AG10803 (cell line): ENCODE results near the gene SCN5A.
A peak's percentile ranks its signal among the peaks of the same experiment; 100 is the strongest.

ENCODE experiments used
- DNase-seq: peaks from one replicate; pipeline ENCODE4 v3.0.0; 2010; ENCODE audit warnings: low read depth
- H3K4me3 ChIP-seq: 2 replicates; pipeline ENCODE4 v1.5.1; 2011; ENCODE audit warnings: mild to moderate bottlenecking, low read length, control low read depth
- TF ChIP-seq, protein P1 (sequence below): conservative IDR thresholded peaks from 2 replicates; pipeline ENCODE4 v1.5.1; 2011; ENCODE audit warnings: mild to moderate bottlenecking, low read length, control low read depth, inconsistent platforms

Gene SCN5A

DNA sequence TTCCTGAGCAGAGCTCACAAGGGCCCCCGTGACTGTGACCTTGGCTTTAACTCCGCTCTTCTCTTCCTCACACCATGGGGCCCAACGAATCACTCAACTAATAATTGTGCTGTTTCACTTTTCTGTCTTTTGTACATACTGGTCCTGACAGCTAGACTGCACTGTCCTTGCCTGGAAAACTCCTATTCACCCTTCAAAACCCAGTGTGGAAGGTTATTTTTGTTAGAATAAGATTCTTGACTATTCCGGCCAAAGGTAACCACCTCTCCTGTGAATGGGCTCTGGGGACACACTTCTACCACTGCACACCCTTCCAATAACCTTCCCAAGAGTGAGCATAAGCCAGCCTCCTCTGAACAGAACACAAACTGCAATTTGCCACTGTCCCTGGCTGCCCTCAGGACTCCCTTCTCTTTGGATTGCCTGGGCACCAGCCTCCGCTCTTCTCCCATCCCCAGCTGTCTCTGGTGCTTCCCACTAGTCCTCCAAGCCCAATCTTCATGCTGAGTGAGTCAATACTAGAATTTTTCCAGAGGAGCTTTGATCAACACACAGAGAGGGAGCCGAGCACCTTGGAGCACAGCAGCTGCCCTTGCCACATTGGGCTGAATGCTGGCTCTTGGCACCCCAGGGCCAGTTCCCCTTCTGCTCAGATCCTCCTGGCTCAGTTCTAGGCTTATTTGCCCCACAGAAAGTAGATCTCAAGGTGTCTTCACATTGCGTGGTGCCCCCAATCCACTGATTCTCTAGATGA, 2.1 kb downstream of the SCN5A start:
- H3K4me3 ChIP-seq, result no peak overlapping the region
- DNase-seq, result no peak
- TF ChIP-seq, protein P1, sequence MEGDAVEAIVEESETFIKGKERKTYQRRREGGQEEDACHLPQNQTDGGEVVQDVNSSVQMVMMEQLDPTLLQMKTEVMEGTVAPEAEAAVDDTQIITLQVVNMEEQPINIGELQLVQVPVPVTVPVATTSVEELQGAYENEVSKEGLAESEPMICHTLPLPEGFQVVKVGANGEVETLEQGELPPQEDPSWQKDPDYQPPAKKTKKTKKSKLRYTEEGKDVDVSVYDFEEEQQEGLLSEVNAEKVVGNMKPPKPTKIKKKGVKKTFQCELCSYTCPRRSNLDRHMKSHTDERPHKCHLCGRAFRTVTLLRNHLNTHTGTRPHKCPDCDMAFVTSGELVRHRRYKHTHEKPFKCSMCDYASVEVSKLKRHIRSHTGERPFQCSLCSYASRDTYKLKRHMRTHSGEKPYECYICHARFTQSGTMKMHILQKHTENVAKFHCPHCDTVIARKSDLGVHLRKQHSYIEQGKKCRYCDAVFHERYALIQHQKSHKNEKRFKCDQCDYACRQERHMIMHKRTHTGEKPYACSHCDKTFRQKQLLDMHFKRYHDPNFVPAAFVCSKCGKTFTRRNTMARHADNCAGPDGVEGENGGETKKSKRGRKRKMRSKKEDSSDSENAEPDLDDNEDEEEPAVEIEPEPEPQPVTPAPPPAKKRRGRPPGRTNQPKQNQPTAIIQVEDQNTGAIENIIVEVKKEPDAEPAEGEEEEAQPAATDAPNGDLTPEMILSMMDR, result no peak

DNA sequence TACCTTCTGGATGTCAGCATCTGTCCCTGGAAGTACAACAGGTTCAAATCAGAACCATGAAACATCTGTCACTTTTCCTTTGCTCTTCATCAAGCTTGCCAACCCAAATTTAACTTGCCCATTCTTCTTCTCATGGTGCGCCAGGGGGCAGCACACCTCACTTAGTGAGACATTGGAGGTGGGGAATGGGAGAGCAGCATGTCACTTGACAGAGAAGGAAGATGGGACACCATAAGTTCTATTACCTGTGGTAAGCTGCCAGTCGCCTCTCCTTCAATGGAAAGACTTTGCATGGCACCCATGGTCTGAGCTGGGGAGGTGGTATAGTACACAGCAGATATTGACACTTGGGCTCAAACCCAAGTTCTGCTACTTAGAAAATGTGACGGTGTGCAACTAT, 2.9 kb downstream of the SCN5A start:
- TF ChIP-seq, protein P1, result peak; percentile 34
- peak; percentile 25 for DNase-seq
- H3K4me3 ChIP-seq, result no peak overlapping the region

DNA sequence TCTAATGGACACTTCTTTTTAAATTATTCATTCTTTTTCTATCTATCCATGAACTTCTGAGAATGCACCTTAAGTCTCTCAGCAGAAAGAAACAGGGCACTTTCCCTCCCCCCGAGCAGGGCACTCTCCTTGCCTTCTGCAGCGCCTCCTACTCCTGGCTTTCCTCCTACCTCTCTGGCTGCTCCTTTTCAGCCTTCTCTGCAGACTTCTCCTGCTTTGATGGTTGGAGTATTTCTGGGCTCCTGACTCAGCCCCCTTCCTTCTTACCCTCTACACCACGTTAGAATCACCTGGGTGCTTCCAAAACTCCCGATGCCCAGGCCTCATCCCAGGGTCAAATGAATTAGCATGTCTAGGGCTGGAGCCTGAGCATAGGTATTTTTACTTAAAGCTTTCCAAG, 3.4 kb downstream of the SCN5A start:
- TF ChIP-seq, protein P1, result no peak

DNA sequence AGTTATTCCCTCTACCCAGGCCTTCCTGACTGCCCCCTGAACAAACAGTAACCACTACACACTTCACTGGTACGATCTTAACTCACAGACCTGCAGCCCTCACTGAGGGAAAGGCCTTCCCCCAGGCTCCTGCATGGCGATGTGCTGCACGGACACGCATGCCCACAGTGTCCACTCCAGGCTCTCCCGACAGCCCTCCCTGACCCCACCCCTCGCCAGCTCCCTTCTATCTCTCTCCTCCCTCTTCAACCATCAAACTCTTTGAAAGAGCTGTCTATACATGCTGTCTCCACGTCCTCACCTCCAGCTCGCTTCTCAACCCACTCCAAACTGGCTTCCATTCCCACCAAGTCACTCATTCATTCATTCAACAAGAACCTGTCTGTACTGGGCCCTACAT, 3.9 kb downstream of the SCN5A start:
- DNase-seq, result no peak
- TF ChIP-seq, protein P1, result no peak
- H3K4me3 ChIP-seq, result no peak overlapping the region

More for the DNA sequence above, 3.4 kb downstream of the SCN5A start:
- no peak overlapping the region for H3K4me3 ChIP-seq
- DNase-seq, result no peak

DNA sequence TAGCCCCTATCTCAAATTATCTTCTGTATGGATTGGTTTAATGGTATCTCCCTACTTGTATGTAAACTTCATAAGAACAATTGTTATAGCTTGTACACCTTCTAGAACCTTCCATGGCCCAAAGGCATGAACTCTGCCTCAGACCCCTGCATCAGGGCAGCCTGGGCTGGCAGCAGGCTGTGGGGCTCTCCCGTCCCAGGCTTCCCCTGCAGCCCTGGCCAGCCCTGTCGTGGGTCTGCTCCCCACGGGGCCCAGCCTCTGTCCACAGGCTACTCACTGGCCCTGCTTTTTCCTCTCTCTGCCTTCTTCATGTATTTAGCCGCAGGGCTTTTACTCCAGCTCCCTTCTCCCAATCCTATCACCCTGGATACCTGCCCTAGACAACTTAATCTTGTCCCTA, 4.4 kb downstream of the SCN5A start:
- TF ChIP-seq, protein P1, result no peak
- H3K4me3 ChIP-seq, result no peak overlapping the region
- no peak for DNase-seq

DNA sequence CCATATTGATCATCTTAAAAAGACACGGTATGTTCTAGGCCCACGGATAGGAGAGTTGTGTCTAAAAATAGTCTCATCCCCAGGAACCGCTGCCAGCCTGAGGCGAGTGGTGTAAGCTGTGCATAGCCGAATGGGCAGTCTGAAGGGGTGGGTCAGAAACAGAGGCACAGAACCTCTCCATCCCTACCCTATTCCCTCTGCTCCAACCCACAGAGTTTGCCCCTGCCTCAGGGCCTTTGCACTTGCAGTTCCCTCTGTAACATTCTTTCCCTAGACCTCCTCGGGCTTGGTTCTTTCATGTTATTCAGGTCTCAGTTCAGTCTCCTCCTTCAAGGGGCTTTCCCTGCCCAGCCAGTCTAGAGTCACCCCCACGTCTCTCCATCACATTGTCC, 4.8 kb downstream of the SCN5A start:
- DNase-seq, result no peak
- H3K4me3 ChIP-seq, result no peak overlapping the region
- TF ChIP-seq, protein P1, result no peak

DNA sequence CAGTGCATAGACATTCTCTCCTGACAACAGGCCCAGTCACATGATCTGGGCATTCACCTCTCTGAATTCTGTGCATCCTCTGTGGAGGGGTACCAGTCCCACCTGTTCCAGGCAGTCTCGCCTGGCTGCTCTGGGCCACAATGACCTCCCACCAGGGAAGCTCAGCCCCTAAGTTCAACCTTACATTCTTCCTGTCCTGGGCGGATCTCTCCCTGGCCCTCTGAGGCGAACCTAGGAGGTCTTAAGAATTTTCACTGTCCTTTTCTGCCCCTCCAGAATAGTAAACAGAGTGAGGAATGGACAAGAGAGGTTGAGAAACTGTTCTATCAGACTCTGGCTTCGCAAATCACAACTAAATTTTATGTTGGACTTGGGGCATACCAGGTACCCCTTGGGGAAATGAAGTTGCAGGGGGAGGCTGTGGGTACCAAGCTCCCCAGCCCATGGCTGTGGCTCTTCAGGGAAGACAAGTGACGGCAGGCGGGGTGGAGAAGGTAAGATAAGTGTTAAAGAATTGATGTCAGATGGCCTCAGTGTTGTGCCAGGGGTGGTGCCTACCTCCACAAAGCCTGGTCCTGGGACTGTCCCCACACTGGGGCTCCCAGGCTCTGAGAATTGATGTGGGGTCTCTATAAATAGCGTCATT, 5.3 kb downstream of the SCN5A start:
- no peak for DNase-seq
- TF ChIP-seq, protein P1, result no peak
- H3K4me3 ChIP-seq, result no peak overlapping the region
